Measurements from ENCODE around the gene VPS13D.
"Not testable (repeated sequence)": the region's sequence is repeated elsewhere in the genome, so short reads cannot be mapped to it uniquely, and the experiment has no call there.

The VPS13D gene

GRCh38 chr1:12454406-12455391 is 224.9 kb downstream of the VPS13D start:
- no peak for DNase-seq

- DNase-seq, result not testable (repeated sequence)
Observed at GRCh38 chr1:12456081-12456480, 226.3 kb downstream of the VPS13D start.

GRCh38 chr1:12456979-12457378 is 227.1 kb downstream of the VPS13D start:
- DNase-seq, result no peak

GRCh38 chr1:12457771-12458170 is 227.9 kb downstream of the VPS13D start:
- no peak for DNase-seq

- DNase-seq, result no peak
Observed at GRCh38 chr1:12458571-12458970, 228.7 kb downstream of the VPS13D start.

- DNase-seq, result no peak
Observed at GRCh38 chr1:12460121-12460520, 230.3 kb downstream of the VPS13D start.

GRCh38 chr1:12460911-12461621 is 231.2 kb downstream of the VPS13D start:
- no peak for DNase-seq

- no peak for DNase-seq
Observed at GRCh38 chr1:12461754-12462153, 231.9 kb downstream of the VPS13D start.

GRCh38 chr1:12462586-12462985 is 232.8 kb downstream of the VPS13D start:
- DNase-seq, result no peak

- DNase-seq, result no peak
Observed at GRCh38 chr1:12464045-12464461, 234.2 kb downstream of the VPS13D start.

- DNase-seq, result no peak
Observed at GRCh38 chr1:12464598-12465056, 234.8 kb downstream of the VPS13D start.

GRCh38 chr1:12465126-12465525 is 235.3 kb downstream of the VPS13D start:
- no peak for DNase-seq

GRCh38 chr1:12466816-12467215 is 237.0 kb downstream of the VPS13D start:
- no peak for DNase-seq

- no peak for DNase-seq
Observed at GRCh38 chr1:12467570-12468286, 237.9 kb downstream of the VPS13D start.

GRCh38 chr1:12468323-12468722 is 238.5 kb downstream of the VPS13D start:
- DNase-seq, result no peak

GRCh38 chr1:12469493-12469892 is 239.7 kb downstream of the VPS13D start:
- no peak for DNase-seq

- no peak for DNase-seq
Observed at GRCh38 chr1:12469990-12470389, 240.2 kb downstream of the VPS13D start.

- DNase-seq, result not testable (repeated sequence)
Observed at GRCh38 chr1:12470916-12471315, 241.1 kb downstream of the VPS13D start.

GRCh38 chr1:12472156-12472797 is 242.4 kb downstream of the VPS13D start:
- no peak for DNase-seq

- DNase-seq, result peak; percentile 23
Observed at GRCh38 chr1:12472798-12473551, 243.1 kb downstream of the VPS13D start.

GRCh38 chr1:12473596-12474362 is 243.9 kb downstream of the VPS13D start:
- DNase-seq, result no peak
